IMR-90 (cell line): ENCODE measurements around the gene TNFRSF13B. TPM values are rescaled to one million over a fixed set of nuclear protein-coding genes. Genes with fewer than 3 reads are reported as not detected.

Experiments
- ATAC-seq: fragments of 200-7000 bp; cut with Tn5 transposase; 2 replicates; pipeline ENCODE4 v1.9.1; 2020; ENCODE audit warnings: low read depth, mild to moderate bottlenecking, moderate library complexity
- BruUV-seq: library from RNA; stranded (reverse); fragments of 400-500 nt; replicated peaks from 2 replicates; lab custom pipeline; 2021; lab: Mats Ljungman, UMichigan
- CTCF ChIA-PET: fragments of 300-600 bp; formaldehyde crosslinking; extraction: SDS; loops from one replicate; lab custom pipeline; 2021; ENCODE audit warnings: antibody characterized with exemption; lab: Yijun Ruan, JAX
- POLR2A ChIA-PET: fragments of 300-600 bp; sonication (Branson Sonifier 250); formaldehyde crosslinking; loops from one replicate; lab custom pipeline; 2022; ENCODE audit warnings: antibody characterized with exemption; ENCODE audit not compliant: unreplicated experiment; lab: Charles Lee
- DNase-seq: peaks from one replicate; pipeline ENCODE4 v3.0.0; 2013
- H2AFZ ChIP-seq: replicated peaks from 2 replicates; pipeline ENCODE3; 2013; ENCODE audit warnings: low read length, mild to moderate bottlenecking; ENCODE audit not compliant: poor library complexity
- H2AK5ac ChIP-seq: 2 replicates; pipeline ENCODE4 v1.6.1; 2013; ENCODE audit warnings: low read depth, low read length, inconsistent platforms
- H2AK9ac ChIP-seq: replicated peaks from 2 replicates; pipeline ENCODE3; 2013; ENCODE audit warnings: mild to moderate bottlenecking, low read depth, low read length, moderate library complexity; ENCODE audit not compliant: poor library complexity
- H2BK120ac ChIP-seq: 2 replicates; pipeline ENCODE4 v1.6.1; 2013; ENCODE audit warnings: low read depth, low read length, inconsistent platforms
- H2BK15ac ChIP-seq: 3 replicates; pipeline ENCODE4 v1.6.1; 2013; ENCODE audit warnings: low read depth, low read length, inconsistent platforms
- H2BK20ac ChIP-seq: 2 replicates; pipeline ENCODE4 v1.6.1; 2013; ENCODE audit warnings: low read depth, mild to moderate bottlenecking, inconsistent platforms, low read length, moderate library complexity
- H2BK5ac ChIP-seq: 2 replicates; pipeline ENCODE4 v1.6.1; 2013; ENCODE audit warnings: mild to moderate bottlenecking, low read depth, low read length, inconsistent platforms; ENCODE audit not compliant: poor library complexity, severe bottlenecking
- H3K14ac ChIP-seq: replicated peaks from 2 replicates; pipeline ENCODE4 v1.6.1; 2013; ENCODE audit warnings: low read depth, low read length, inconsistent platforms
- H3K18ac ChIP-seq: 2 replicates; pipeline ENCODE4 v1.6.1; 2013; ENCODE audit warnings: low read depth, low read length, control low read depth
- H3K23ac ChIP-seq: 2 replicates; pipeline ENCODE4 v1.6.1; 2013; ENCODE audit warnings: low read depth, low read length, inconsistent platforms
- H3K27ac ChIP-seq: 2 replicates; pipeline ENCODE4 v1.5.1; 2013; ENCODE audit warnings: mild to moderate bottlenecking, control low read depth, low read length; ENCODE audit not compliant: insufficient read depth
- H3K27me3 ChIP-seq: 2 replicates; pipeline ENCODE4 v1.6.1; 2013; ENCODE audit warnings: low read length; ENCODE audit not compliant: control insufficient read depth, insufficient read depth
- H3K36me3 ChIP-seq: 2 replicates; pipeline ENCODE4 v1.6.1; 2013; ENCODE audit warnings: low read length, mixed read lengths; ENCODE audit not compliant: control insufficient read depth, insufficient read depth
- H3K4ac ChIP-seq: 2 replicates; pipeline ENCODE4 v1.6.1; 2013; ENCODE audit warnings: low read depth, low read length, inconsistent platforms
- H3K4me1 ChIP-seq: 2 replicates; pipeline ENCODE4 v1.6.1; 2013; ENCODE audit warnings: low read length, mixed read lengths; ENCODE audit not compliant: control insufficient read depth, insufficient read depth
- H3K4me2 ChIP-seq: 2 replicates; pipeline ENCODE4 v1.6.1; 2013; ENCODE audit warnings: low read depth, mild to moderate bottlenecking, control low read depth, low read length, moderate library complexity
- H3K4me3 ChIP-seq: 2 replicates; pipeline ENCODE4 v1.5.1; 2013; ENCODE audit warnings: low read depth, mild to moderate bottlenecking, control low read depth, low read length, moderate library complexity; ENCODE audit not compliant: insufficient read depth
- H3K56ac ChIP-seq: 2 replicates; pipeline ENCODE4 v1.6.1; 2013; ENCODE audit warnings: low read length, inconsistent platforms; ENCODE audit not compliant: insufficient read depth; ENCODE audit errors: extremely low read depth
- H3K79me1 ChIP-seq, 2 experiments: 2 replicates each; pipeline ENCODE4 v1.6.1; 2013; ENCODE audit warnings: low read length in 2 of 2, inconsistent platforms in 1 of 2, low read depth in 1 of 2
- H3K9ac ChIP-seq: 2 replicates; pipeline ENCODE4 v1.6.1; 2013; ENCODE audit warnings: low read depth, low read length, control low read depth
- H3K9me1 ChIP-seq: 2 replicates; pipeline ENCODE4 v1.6.1; 2013; ENCODE audit warnings: low read length, inconsistent platforms; ENCODE audit not compliant: insufficient read depth
- H3K9me3 ChIP-seq: 2 replicates; pipeline ENCODE4 v1.6.1; 2013; ENCODE audit warnings: low read length; ENCODE audit not compliant: control insufficient read depth, insufficient read depth
- H4K20me1 ChIP-seq: 2 replicates; pipeline ENCODE4 v1.6.1; 2013; ENCODE audit warnings: low read length, inconsistent platforms; ENCODE audit not compliant: insufficient read depth
- H4K5ac ChIP-seq: 2 replicates; pipeline ENCODE4 v1.6.1; 2013; ENCODE audit warnings: mild to moderate bottlenecking, low read depth, low read length, control low read depth
- H4K8ac ChIP-seq, 2 experiments: 2 replicates each; pipeline ENCODE4 v1.6.1; 2013; ENCODE audit warnings: low read depth in 2 of 2, low read length in 2 of 2, control low read depth in 1 of 2, inconsistent platforms in 1 of 2
- H4K91ac ChIP-seq: 2 replicates; pipeline ENCODE4 v1.6.1; 2013; ENCODE audit warnings: low read depth, low read length, inconsistent platforms; ENCODE audit not compliant: insufficient read depth
- BHLHE40 ChIP-seq: fragments of 150-350 bp; IDR thresholded peaks from 2 replicates; pipeline ENCODE4 v1.6.1; 2016; ENCODE audit warnings: mild to moderate bottlenecking, low read depth, low read length
- CEBPB ChIP-seq: IDR thresholded peaks from 2 replicates; pipeline ENCODE4 v1.6.1; 2012; ENCODE audit warnings: low read depth, low read length, improper control_type of control experiment
- CHD1 ChIP-seq: IDR thresholded peaks from 2 replicates; pipeline ENCODE4 v1.6.1; 2012; ENCODE audit warnings: low read depth, low read length, improper control_type of control experiment
- MAFK ChIP-seq: IDR thresholded peaks from 2 replicates; pipeline ENCODE4 v1.6.1; 2012; ENCODE audit warnings: low read depth, low read length, improper control_type of control experiment
- MAZ ChIP-seq: IDR thresholded peaks from 2 replicates; pipeline ENCODE4 v1.6.1; 2012; ENCODE audit warnings: low read depth, mild to moderate bottlenecking, low read length, improper control_type of control experiment, moderate library complexity, borderline replicate concordance
- MXI1 ChIP-seq: IDR thresholded peaks from 2 replicates; pipeline ENCODE4 v1.6.1; 2012; ENCODE audit warnings: low read depth, mild to moderate bottlenecking, low read length, moderate library complexity, borderline replicate concordance
- NFE2L2 ChIP-seq: fragments of 150-350 bp; IDR thresholded peaks from 2 replicates; pipeline ENCODE4 v1.6.1; 2016; ENCODE audit warnings: low read depth, mild to moderate bottlenecking, low read length
- RCOR1 ChIP-seq: IDR thresholded peaks from 2 replicates; pipeline ENCODE4 v1.6.1; 2012; ENCODE audit warnings: mild to moderate bottlenecking, low read length, improper control_type of control experiment; ENCODE audit not compliant: insufficient replicate concordance
- RFX5 ChIP-seq: IDR thresholded peaks from 2 replicates; pipeline ENCODE4 v1.8.0; 2012; ENCODE audit warnings: low read depth, mild to moderate bottlenecking, low read length, moderate library complexity
- SMC3 ChIP-seq: fragments of 150-350 bp; IDR thresholded peaks from 2 replicates; pipeline ENCODE4 v1.6.1; 2016; ENCODE audit warnings: low read depth, mild to moderate bottlenecking, antibody characterized with exemption, low read length, moderate library complexity
- WGBS, 2 experiments: methylation state at CpG; one replicate each; pipeline versions ENCODE4 v1.1.5 to v1.1.7; 2013; ENCODE audit warnings: missing lambda C conversion rate in 2 of 2; ENCODE audit not compliant: insufficient read length in 1 of 2; ENCODE audit errors: extremely low coverage in 2 of 2; 5-methylcytosine and 5-hydroxymethylcytosine counted together
- dilution Hi-C: fragments of 300-500 bp; cut with HindIII; formaldehyde crosslinking; loops from one replicate; pipeline ENCODE4 v1.14.3; 2018; ENCODE audit warnings: low sequenced_read_pairs; ENCODE audit not compliant: unreplicated experiment
- in situ Hi-C: fragments of 300-500 bp; cut with MboI; formaldehyde crosslinking; loops from 3 replicates; pipeline ENCODE4 v1.14.3; 2019; ENCODE audit warnings: low sequenced_read_pairs, inconsistent platforms, mixed read lengths
- intact Hi-C: fragments of 100-400 bp; cut with micrococcal nuclease; formaldehyde crosslinking; loops from 2 replicates; pipeline ENCODE4 v1.10.0; 2022
- polyA plus RNA-seq, 3 experiments: library from polyadenylated mRNA; depleted of rRNA; stranded (reverse); fragments of >200 nt; gene quantifications; 2 replicates each; pipeline ENCODE4 v1.2.3, GENCODE V29; 2012; ENCODE audit warnings: low replicate concordance in 1 of 3
- total RNA-seq: library from RNA; depleted of rRNA; stranded (reverse); fragments of >200 nt; gene quantifications from 2 replicates; pipeline ENCODE4 v1.2.3, GENCODE V29; 2012
- TF ChIP-seq, protein P1 (sequence below): conservative IDR thresholded peaks from 2 replicates; pipeline ENCODE4 v1.5.1; 2012; ENCODE audit warnings: mild to moderate bottlenecking, low read depth, low read length, improper control_type of control experiment
- TF ChIP-seq, protein P2 (sequence below): fragments of 150-350 bp; IDR thresholded peaks from 2 replicates; pipeline ENCODE4 v1.6.1; 2016; ENCODE audit warnings: low read depth, mild to moderate bottlenecking, low read length, moderate library complexity, borderline replicate concordance
- TF ChIP-seq, protein P3 (sequence below): fragments of 150-350 bp; IDR thresholded peaks from 2 replicates; pipeline ENCODE4 v1.6.1; 2017; ENCODE audit warnings: mild to moderate bottlenecking, antibody characterized with exemption, low read length, low read depth

Gene TNFRSF13B
- total and polyA plus RNA-seq, 2 of the 4 experiments (the other 2 are of a cell fraction), result not detected

DNA sequence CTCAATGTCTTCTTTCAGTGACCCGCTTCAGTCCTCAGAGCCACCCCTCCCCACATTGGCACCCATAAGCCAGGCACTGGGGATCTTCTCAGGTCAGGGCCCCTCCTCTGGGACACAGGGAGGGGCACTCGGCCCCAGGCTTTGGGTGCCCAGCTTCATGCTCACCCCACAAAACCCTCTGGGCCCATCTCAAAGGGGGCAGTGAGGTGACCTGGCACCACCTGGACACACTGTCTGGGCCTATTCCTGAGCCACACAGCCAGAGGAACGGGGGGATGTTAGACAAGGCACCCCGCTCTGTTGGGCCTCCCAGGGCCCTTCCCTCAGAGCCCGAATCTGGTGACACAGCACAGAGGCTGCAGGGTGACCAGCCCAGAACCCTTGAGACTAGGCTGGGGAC, 36.1 kb downstream of the TNFRSF13B start:
- DNase-seq, result no peak
- no peak overlapping the region for H4K91ac ChIP-seq
- no TSS peak for BruUV-seq

More for the DNA sequence above, 36.1 kb downstream of the TNFRSF13B start:
- WGBS, 2 experiments, result no CpG with 5 or more reads among the region's 5 CpGs
- H2AK5ac ChIP-seq, result no peak overlapping the region
- H3K4me1 ChIP-seq, result no peaks in the 10 kb centered on the region
- no peak overlapping the region for H3K18ac ChIP-seq
- H4K8ac ChIP-seq, result no peak overlapping the region
- H3K4ac ChIP-seq, result no peak overlapping the region
- H4K5ac ChIP-seq, result no peak overlapping the region
- no peak overlapping the region for H3K23ac ChIP-seq
- H2BK20ac ChIP-seq, result no peak overlapping the region
- H2BK15ac ChIP-seq, result no peak overlapping the region
- H3K14ac ChIP-seq, result no peak overlapping the region
- no peak overlapping the region for H2BK120ac ChIP-seq
- peaks cover 62% of the 10 kb centered on the region for H3K27me3 ChIP-seq
- no peak overlapping the region for H2AFZ ChIP-seq
- in situ Hi-C loops, result no loop called here
- dilution Hi-C loops, result no loop called here
- H2AK9ac ChIP-seq, result no peak overlapping the region
- H3K79me1 ChIP-seq, result no peaks in the 10 kb centered on the region
- ChIA-PET CTCF (no interaction called here), POLR2A (no interaction called here)
- intact Hi-C loops, result no loop called here
- TF ChIP-seq CEBPB (no peak), RCOR1 (no peak), NFE2L2 (no peak), SMC3 (no peak), MAZ (no peak), CHD1 (no peak), BHLHE40 (no peak), RFX5 (no peak), MAFK (no peak), MXI1 (no peak)
- TF ChIP-seq, protein P1, sequence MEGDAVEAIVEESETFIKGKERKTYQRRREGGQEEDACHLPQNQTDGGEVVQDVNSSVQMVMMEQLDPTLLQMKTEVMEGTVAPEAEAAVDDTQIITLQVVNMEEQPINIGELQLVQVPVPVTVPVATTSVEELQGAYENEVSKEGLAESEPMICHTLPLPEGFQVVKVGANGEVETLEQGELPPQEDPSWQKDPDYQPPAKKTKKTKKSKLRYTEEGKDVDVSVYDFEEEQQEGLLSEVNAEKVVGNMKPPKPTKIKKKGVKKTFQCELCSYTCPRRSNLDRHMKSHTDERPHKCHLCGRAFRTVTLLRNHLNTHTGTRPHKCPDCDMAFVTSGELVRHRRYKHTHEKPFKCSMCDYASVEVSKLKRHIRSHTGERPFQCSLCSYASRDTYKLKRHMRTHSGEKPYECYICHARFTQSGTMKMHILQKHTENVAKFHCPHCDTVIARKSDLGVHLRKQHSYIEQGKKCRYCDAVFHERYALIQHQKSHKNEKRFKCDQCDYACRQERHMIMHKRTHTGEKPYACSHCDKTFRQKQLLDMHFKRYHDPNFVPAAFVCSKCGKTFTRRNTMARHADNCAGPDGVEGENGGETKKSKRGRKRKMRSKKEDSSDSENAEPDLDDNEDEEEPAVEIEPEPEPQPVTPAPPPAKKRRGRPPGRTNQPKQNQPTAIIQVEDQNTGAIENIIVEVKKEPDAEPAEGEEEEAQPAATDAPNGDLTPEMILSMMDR, result no peak
- TF ChIP-seq, protein P2, sequence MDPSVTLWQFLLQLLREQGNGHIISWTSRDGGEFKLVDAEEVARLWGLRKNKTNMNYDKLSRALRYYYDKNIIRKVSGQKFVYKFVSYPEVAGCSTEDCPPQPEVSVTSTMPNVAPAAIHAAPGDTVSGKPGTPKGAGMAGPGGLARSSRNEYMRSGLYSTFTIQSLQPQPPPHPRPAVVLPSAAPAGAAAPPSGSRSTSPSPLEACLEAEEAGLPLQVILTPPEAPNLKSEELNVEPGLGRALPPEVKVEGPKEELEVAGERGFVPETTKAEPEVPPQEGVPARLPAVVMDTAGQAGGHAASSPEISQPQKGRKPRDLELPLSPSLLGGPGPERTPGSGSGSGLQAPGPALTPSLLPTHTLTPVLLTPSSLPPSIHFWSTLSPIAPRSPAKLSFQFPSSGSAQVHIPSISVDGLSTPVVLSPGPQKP, result no peak
- TF ChIP-seq, protein P3, sequence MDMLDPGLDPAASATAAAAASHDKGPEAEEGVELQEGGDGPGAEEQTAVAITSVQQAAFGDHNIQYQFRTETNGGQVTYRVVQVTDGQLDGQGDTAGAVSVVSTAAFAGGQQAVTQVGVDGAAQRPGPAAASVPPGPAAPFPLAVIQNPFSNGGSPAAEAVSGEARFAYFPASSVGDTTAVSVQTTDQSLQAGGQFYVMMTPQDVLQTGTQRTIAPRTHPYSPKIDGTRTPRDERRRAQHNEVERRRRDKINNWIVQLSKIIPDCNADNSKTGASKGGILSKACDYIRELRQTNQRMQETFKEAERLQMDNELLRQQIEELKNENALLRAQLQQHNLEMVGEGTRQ, result no peak
- no peak overlapping the region for H3K56ac ChIP-seq
- no peaks in the 10 kb centered on the region for H3K9me1 ChIP-seq
- H3K4me3 ChIP-seq, result no peak overlapping the region
- H3K9me3 ChIP-seq, result no peaks in the 10 kb centered on the region
- H4K20me1 ChIP-seq, result no peaks in the 10 kb centered on the region
- no peaks in the 10 kb centered on the region for H3K36me3 ChIP-seq
- no peak overlapping the region for H3K4me2 ChIP-seq
- no peak overlapping the region for H2BK5ac ChIP-seq
- no peak for ATAC-seq
- no peak overlapping the region for H3K27ac ChIP-seq
- no peak overlapping the region for H3K9ac ChIP-seq
